GM18951 (cell line): ENCODE data around the gene PARN.
"Not testable (repeated sequence)": the region's sequence is repeated elsewhere in the genome, so short reads cannot be mapped to it uniquely, and the experiment has no call there.

Experiments used
- POLR2A ChIP-seq: IDR thresholded peaks from 4 replicates; pipeline ENCODE4 v1.6.1; 2011; ENCODE audit warnings: mild to moderate bottlenecking; ENCODE audit not compliant: insufficient read length, insufficient read depth; ENCODE audit errors: extremely low read depth
- in situ Hi-C: fragments of 300-500 bp; cut with MboI; formaldehyde crosslinking; loops from one replicate; pipeline ENCODE4 v1.12.0; 2022; ENCODE audit warnings: low sequenced_read_pairs, mixed read lengths, inconsistent platforms; ENCODE audit not compliant: unreplicated experiment

PARN gene

DNA sequence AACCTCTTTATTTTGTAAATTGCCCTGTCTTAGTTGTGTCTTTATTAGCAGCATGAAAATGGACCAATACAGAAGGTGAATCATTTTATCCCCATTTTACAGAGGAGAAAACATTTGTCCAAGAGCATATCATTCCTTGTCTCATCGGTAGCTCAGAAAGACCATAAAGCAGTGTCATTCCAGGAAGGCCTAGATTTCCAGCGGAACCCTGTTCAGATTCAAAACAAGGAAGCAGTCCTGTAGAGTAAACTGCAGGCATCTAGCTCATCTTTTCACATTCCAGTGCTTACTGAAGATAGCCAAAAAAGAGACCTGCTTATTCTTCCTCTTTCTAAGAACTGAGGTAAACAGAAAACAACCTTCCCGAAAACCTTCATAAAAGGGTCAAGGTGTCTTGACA lies 54.0 kb downstream of the PARN start:
- in situ Hi-C loops = no loop called here
- no peak for TF ChIP-seq POLR2A

DNA sequence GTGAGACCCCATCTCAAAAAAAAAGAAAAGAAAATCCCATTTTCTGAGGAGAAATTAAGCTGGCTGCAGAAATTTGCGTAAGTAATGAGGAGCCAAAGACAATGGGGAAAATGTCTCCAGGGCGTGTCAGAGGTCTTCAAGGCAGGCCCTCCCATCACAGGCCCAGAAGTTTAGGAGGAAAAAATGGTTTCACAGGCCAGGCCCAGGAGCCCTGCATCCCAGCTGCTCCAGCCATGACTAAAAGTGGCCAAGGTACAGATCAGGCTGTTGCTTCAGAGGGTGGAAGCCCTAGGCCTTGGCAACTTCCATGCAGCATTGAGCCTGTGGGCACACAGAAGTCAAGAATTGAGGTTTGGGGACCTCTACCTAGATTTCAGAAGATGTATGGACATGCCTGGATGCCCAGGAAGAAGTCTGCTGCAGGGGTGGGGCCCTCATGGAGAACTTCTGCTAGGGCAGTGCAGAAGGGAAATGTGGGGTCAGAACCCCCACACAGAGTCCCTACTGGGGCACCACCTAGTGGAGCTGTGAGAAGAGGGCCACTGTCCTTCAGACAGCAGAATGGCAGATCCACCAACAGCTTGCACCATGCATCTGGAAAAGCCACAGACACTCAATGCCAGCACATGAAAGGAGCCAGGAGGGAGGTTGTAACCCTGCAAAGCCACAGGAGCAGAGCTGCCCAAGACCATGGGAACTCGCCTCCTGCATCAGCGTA lies 55.2 kb downstream of the PARN start:
- in situ Hi-C loops = not testable (repeated sequence)

DNA sequence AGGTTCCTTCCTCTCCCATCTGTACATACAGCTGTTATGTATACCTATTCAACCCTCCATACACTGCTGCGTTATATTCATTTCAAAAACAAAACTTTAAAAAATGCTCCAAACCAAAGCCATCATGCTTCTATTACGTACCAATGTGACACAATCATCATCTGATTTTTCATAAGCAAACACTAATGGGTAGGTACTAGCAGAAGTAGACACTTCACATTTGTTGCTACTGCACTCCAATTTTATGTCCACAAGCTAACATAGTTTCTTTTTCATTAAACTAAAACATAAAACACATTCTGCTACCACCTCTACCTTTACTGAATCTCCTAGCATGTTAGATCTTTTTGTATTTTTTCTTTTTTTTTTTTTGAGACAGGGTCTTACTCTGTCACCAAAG lies 57.5 kb downstream of the PARN start:
- in situ Hi-C loops = no loop called here
- TF ChIP-seq POLR2A = no peak

DNA sequence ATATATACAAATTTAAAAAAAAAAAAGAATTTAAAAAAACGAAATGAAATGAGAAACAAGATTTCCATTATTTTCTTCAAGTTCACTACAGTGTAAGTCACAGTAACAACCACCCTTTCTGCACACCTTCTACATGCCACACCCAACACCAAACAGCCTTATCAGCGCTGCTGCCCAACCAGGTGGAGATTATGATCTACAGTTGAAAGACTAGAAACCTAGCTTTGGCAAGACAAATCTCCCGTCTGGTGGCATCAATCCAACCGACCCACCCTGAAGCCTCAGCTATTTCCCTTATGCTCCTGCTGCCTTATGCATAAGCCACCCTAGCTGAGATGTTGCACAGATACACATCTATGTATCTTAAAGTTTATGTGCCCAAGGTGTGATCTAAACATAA lies 60.8 kb downstream of the PARN start:
- TF ChIP-seq POLR2A = no peak
- in situ Hi-C loops = no loop called here

DNA sequence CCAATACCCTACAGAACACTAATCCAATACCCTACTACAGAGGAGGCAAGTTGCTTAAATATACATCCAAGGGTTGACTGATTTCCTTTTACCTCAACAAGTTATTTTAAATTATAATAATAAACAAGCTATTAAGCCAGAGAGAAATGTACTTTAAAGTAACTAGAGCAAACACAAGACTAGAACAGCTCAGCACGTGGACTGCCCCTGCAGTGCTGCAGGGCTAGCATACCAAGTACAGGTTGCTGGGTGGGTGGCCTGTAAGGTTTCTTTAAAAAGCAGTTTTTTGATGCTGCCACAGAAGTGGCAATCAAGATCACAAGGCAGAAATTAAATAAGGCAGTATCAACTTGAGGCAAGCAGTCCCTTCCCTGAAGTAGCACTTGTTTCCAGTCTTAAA lies 63.5 kb downstream of the PARN start:
- TF ChIP-seq POLR2A = no peak
- in situ Hi-C loops = no loop called here

DNA sequence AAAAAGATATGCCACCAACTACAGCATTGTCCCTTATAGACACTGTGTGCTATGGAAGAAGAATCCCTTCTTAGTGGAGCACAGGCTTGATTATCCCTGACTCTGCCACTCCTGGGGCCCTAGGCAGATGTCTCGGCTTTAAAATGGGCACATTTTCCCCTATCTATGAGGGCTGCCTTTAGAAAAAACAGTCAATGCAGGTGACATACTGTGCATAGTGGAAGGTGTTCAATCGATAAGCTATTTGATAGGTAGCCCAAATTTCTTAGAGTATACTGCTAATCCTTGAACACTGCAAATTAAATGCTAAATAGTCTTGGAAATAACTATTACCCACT lies 64.4 kb downstream of the PARN start:
- in situ Hi-C loops = no loop called here

DNA sequence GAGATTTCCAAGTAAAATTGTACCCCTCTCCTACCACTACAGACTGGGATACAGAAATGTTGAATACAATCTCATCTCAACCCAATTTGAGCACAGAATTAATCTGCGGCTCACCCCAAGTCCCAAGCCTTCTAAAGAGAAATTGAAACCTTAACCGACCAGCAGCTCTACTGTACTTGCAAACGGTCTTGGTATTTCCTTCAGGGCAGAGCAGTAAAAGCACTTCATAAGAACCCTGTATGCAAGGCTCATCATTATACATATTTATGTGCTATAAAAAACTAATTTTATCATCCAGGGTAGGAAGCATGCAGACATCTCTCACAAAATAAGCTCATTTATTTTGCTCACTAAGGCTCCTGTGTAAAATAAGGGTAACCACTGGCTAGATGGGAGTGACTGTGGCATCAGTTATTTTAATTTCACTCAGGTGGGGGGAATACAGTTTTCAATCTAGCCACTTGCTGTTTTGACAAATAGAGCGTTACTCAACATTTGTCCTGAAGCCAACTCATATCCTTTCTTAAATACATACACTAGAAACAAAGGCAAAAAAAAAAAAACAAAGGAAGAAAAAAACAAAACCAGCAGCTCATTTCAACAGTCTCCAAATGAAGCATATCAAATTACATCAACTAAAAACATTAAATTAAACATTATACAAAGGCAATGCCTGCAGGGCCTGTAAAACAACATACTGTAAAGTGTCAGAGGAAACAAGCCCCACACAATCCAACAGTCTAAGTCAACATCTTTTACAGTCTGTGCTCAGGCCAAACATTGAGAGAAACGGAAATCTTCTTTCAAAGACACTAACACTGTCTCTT lies 65.0 kb downstream of the PARN start:
- no peak for TF ChIP-seq POLR2A
- in situ Hi-C loops = no loop called here

More for the DNA sequence above, 64.4 kb downstream of the PARN start:
- no peak for TF ChIP-seq POLR2A

DNA sequence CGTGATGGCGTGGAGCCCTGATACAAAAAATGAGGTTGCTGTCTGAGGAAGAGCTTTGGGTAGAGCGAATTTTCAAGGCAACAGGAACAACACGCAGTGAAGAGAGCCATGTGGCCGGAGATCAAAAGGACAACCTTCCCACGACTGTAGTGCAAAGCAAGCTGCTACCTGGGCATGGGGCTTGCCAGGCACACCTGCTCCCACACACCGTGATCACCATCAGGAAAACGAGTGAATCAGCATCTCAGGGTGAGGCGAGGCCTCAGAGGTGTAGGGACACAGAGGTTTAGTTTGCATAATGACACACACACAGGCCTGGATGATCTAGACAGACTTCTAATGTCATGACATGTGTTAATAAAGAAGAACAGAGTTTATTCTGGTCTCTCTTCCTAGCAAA lies 65.7 kb downstream of the PARN start:
- no peak for TF ChIP-seq POLR2A
- in situ Hi-C loops = no loop called here

DNA sequence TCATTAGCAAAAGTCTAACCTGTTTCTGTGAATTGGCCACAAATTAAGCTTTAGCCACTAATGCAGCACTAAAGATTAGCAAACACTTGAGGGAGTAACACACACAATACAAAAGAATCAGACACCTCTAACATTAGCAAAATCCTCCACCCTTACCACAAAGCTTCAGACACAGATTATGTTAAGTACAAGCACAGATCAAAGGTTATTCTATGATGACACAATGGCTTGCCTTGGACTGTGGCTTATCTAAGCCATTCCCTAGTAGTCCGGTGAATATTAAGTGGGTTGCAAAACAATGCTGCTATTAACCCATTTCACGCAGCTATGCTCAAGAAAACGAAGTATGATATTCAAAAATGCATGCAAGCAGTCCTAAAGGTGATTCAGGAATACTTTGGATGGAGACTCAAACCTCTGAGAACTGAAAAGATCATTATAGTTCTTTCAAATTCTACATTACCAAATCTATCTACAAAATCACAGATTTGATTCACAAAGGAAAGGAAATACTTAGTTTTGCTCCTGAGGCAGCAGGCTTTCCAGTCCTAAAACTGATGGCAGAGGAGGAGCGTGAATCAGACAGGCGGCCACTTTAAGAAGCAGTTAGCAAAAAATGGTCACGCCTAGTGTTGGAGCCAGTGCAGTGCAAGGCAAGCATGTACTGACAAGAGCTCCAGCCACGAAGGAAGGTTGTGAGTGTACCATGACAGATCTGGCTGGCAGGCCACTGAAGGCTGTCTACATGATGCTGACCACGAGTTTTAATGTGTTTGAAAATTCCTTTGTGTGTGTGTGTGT lies 67.2 kb downstream of the PARN start:
- in situ Hi-C loops = no loop called here

DNA sequence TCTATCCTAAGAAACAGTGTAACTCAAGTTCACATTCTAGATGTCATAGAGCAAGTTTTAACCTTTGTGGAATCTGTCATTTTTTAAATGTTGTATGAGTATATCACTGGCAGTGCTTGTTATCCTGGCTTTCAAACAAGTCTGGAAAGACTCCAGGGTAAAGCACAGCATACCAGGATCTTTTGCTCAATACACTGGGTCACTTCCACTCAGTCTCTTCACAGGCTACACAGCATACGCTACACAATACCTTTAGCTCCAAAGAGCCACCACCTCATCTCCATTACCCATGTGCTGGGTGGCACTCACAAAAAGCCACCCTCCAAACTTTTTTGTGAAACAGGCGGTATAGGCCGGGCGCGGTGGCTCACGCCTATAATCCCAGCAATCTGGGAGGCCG lies 69.5 kb downstream of the PARN start:
- in situ Hi-C loops = no loop called here
- TF ChIP-seq POLR2A = no peak

More for the DNA sequence above, 67.2 kb downstream of the PARN start:
- no peak for TF ChIP-seq POLR2A

DNA sequence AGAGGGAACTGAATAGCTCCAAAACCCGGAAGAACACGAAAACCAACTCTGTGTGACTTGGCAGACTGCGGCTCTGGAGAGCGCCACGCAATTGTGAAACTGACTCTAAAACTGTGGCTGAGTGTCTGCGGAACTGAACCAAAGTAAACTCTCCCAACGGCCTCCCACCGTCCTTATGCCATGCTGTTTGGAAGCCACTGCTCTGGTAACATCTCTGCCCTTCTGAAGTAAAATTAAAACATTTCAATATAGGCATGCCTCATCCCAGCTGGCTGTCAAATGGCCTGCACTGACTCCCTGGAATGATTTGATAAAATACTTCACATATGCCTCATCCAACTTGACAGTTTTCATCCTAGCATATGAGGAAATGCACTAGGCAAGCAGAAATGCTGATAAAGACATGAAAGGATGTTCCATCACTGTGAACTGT lies 70.2 kb downstream of the PARN start:
- in situ Hi-C loops = no loop called here

DNA sequence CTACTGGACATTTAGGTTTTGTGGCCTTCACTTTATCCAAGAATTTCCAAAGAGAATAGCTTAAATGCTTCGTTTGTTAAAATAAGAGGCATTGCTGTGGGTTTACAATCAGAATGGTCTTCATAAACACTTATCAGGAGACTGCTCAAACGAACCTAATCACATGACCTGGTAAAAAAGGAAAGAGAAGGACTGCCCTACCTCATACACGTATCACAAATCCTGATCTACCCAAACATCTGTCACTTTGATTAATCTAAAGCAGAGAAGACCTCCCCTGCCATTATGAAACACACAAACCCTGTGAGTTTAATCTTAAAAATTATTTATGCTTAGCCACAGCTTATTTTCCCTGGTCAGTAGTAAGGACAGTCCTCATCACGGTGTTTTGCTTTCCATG lies 76.6 kb downstream of the PARN start:
- no peak for TF ChIP-seq POLR2A
- in situ Hi-C loops = no loop called here

More for the DNA sequence above, 70.2 kb downstream of the PARN start:
- no peak for TF ChIP-seq POLR2A

DNA sequence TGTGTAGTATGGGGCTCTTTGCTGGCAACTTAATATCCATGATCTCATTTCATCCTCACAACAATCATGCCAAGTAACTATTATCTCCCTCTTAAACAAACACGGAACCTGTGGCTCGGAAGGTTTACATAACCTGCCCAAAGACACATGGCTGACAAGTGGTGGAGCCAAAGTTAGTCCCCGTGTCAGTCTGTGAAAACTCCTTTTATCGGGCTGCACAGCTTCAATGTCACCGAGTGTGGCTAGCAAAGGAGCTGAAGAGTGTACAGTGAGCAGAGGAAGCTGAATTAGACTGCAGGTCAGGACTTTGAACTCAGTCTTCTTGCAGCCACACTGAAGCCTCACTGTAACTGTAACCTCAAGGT lies 80.3 kb downstream of the PARN start:
- in situ Hi-C loops = loop anchor here (25.0 kb wide), 1 partner anchor 612 kb away; no protein-coding TSS in a partner anchor
- TF ChIP-seq POLR2A = no peak
